DMS79 treated with DMSO at 0.1 percent for 48 hours (cell line): ENCODE results near the gene FGF6.

Experiments used
- DNase-seq: peaks from one replicate; lab custom pipeline; 2025; lab: John Stamatoyannopoulos, UW

The FGF6 gene

DNA sequence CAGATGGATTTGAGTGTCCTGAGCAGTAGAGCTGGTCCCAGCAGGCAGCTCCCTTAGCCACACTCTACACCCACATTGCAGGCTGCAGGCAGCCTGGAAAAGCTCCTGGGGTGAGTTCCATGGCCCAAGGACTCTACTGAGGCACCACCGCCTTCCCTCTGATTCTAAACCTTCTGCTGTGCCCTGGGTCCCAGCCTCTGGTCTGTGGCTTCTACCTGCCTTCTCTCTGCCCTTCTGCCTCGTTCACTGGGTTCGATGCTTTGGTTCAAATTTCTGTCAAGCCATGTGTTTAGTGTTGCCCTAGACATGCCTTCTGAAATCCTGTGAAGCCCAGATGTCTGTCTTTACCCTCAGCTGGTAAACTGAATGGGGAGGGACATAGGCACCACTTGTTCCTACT is 1.5 kb upstream of the FGF6 start:
- no peak for DNase-seq

DNA sequence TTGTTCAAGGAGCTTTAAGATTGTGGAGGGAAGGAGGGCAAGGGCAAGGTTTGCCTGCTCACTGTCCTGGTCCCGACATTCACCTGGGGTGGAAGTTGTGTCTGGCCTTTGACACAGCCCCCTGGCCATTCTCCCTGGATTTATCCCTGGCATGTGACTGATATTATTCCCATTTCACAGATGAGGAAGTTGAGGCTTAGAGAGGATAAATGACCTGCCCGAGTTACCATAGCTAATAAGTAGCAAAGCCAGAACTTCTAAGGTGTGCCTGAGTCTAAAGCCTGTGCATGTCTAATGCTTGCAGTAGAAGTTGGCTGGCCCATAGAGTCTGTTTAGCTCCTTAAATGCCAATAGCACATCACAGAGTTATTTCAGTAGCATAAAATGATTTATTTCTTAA is 720 bp upstream of the FGF6 start:
- DNase-seq: no peak

DNA sequence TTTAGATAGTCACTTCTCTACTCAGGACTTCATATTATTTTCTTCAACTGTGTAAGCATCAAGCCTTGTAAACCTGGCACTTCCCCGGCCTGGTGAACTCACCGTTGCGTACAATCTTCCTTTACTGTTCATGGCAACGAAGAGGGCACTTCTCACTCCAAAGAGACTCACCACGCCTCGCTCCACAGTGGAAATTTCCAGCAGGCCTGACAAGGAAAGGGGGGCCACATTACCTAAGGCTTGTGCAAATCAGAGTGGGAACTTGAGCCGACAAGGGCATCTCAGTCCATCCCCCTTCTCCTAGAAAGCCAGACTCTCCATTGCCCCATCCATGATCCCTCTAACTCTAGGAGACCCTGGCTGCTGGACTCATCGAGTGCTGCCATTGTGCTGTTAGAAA is 1.6 kb downstream of the FGF6 start:
- DNase-seq: no peak

DNA sequence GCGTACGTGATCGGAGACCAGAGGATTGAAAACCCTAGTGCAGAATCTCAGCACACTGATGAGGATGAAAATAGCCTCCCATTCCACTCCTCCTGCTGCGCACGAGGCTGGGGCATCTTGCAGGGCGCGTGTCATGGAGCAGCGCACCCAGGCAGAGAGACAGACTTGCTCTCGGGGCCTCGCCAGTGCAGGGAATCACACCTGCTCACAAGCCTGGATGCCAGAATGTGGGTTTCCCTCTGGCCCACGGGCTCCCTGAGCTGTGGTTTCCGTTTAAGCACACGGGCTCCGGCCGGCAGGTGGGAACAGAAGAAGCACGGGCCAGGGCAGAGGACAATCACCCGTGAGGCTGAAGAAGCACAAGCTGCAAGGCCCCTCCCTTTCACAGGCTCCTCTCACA is 2.0 kb downstream of the FGF6 start:
- DNase-seq: no peak

DNA sequence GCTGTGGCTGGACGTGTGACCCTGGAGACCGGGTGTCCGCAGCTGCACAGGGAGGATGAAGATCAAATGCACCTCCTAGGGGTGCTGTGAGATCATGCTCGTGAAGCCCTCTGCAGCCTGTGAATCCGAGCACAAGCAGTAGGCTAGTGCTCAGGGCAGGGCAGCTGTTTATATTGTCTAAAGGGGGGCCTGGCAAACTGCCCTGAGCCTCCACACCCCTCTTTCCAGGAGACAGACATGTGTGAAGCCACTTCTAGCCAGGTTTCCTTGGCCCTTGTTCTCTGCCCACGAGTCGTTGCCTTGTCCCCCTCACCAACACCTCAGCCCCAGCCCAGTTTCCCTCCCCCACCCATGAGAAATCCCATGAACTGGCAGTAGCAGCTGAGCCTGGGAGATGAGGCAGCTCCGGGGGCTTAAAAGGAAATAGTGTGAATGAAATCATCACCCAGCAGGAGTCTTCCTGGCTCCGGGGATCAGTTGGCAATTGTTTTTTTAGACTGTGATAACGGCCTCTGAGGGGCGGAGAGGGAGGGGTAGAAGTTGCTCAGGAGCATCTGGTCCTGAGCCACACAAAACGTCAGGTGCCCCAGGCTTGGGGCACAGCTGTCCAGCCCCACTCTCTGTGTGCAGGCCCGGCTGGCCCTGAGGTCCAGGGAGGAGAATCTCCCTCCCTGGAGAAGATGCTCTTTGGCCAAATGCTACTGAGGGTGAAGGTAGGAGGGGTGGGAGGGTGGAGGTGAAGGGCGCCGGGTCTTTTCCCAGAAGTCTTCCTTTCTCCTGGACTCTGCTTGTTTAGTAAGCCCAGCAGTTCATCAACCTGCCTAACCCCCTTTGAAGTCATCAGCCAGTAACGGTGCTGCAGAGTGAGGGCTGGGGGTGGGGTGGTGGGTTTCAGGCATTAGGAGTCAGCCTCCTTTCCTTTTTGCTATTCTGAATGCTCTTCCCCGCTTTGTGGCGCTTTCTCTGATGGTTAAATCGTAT is 4.0 kb downstream of the FGF6 start:
- no peak for DNase-seq

DNA sequence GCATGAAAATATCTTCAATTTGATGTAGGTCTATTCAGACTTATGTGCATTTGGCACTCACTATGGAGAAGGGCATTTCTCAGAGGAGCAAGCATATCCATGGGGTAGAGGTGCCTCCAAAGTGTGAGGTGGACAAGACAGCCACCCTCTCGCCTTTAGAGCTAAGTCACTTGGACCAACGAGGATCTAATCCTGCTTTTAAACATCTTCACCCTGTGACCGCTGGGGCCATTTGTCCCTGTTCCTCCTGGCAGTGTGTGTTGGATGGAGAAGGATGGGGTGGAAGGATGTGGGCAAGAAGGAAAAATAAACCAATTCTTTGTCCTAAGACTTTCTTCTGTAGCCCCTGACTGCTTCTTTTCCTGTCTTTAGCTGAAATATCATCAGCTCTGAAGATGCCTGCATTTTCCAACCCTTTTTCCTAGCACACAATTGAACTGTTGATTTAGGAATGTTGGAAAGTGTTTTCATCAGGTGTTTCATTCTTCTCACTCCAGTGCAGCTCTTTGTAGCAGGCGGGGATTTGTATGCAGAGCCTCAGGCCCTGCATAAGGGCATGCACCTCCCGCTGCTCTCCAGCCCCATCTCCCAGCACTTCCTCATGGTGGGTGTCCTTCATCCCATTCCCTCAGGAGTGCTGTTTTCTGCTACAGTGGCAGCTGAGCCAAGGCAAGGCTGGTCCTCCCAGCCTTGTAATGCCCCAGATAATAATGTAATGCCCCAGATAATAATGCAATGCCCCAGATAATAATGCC is 5.3 kb downstream of the FGF6 start:
- no peak for DNase-seq

DNA sequence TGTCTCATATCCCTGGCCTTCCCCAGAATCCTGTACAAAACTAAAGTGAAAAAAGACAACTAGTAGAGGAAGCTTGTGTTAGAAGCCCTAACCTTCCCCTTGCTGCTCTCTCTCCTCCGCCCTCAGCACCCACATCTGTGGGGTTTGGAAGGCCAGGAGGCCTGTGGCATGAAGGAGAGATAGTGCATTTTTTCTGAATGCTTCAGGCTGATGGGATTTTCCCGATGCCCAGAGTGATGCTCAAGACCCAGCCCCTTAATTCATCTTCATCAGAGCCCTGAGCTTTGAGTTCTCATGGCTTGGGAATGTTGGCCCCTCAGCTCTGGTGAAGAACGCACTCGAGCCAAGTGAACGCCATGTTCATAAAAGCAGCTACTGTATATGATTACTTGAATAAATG is 5.9 kb downstream of the FGF6 start:
- DNase-seq: no peak

DNA sequence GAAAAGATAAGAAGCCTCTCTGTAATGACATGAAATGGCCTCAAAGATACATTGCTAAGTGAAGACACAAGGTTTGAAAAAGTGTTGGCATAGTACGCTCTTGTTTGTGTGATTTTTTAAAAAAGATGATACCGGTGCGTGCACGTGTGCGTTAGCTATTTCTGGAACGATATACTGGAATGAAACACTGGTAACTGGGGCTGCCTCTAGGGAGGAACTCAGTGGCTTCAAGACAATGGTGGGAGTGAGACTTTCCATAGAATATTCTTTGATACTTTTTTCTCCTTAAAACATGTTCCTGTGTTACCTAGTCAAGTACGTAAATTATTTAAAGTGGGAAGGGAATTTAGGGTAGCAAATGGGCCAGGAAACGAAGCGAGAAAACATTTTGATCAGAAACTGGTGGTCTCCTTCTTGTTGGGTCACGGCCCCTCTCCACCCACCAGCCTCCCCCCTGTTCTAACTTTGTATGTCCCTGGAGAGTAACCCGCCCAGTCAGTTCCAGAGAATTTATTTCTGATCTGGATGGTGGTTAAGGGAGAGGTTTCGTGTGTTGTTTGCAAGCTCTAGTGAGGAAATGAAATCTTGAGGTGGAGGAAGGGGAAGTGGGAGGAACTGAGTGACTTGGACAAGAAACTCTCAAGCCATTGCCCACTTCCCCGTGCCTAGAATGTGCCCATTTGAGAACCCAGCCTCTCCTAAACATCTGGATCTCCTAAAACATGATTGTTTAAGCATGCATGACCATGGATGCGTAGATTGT is 6.6 kb downstream of the FGF6 start:
- no peak for DNase-seq

DNA sequence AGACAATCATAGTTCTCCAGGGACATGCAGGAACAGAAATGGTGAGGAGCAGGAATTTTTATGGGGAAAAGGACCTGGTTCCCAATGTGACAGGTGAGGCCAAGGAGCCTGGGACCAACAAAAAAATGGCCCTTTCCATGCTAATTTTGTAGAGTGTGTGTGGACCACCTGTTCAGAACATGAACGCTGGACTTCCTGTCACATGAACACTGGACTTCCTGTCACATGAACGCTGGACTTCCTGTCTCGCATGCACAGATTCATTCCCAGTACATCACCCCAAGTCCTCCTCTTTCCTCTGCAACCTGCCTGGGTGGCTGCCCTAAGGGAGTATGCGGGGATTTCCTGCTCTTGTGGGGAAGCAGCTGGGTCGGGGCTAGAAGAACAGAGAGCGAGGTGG is 10.1 kb downstream of the FGF6 start:
- no peak for DNase-seq

DNA sequence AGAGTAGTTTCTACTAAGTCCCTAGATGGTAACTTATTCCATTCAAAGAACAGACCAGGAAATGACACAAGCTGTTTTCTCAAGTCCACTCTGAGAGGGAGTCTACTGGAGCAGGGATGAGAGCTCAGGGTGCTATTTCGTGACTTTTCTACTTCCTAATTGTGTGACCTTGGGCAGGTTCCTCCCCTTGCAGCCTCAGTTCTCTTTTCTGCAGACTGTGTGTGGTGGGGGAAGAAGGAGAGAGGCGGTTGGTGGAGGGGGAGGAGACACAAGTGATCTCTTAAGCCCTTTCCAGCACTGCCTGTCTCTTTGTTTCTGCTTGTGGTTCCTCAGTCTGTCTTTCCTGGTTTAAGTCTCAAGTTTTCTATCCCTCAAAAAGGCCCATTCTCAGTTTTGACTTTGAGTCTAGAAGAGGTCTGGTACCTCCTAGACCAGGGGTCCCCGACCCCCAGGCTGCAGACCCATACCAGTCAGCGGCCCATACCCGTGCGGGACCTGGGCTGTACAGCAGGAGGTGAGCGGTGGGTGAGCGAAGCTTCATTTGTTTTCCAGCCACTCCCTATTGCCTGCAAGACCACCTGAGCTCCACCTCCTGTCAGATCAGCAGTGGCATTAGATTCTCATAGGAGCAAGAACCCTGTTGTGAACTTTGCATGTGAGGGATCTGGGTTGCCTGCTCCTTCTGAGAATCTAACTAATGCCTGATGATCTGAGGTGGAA is 10.7 kb downstream of the FGF6 start:
- no peak for DNase-seq

DNA sequence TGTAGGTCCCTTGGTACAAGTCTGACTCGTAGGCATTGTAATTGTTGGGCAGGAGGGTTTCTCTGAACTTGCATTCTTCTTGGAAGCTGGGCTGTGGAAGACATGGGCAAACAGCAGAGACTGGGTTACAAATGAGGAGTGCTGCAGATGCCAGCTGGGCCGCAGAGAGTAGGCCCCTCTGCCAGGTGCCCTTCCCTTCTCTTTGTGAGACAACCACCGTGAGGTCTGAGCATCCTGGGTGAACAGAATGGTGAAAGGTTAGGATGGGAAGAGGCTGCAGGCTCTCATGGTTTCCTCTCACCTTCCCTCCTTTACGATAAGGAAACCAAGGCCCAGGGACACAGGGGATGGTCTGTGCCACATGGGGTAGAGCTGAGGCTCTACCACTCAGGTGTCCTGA is 11.3 kb downstream of the FGF6 start:
- no peak for DNase-seq

DNA sequence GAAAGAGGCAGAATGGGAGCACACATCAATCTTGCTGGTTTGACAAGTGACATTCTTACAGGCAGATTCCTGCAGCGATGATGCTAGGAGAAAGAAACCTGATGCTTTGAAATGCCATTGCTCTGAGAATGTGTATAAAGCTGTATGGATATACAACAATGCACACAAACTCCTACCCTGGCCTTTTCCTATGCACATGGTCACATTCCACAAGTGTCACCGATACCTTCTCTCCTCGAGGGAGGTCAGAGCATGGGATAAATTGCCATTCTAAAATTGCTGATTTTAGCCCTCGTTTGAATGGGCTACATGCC is 11.9 kb downstream of the FGF6 start:
- no peak for DNase-seq

DNA sequence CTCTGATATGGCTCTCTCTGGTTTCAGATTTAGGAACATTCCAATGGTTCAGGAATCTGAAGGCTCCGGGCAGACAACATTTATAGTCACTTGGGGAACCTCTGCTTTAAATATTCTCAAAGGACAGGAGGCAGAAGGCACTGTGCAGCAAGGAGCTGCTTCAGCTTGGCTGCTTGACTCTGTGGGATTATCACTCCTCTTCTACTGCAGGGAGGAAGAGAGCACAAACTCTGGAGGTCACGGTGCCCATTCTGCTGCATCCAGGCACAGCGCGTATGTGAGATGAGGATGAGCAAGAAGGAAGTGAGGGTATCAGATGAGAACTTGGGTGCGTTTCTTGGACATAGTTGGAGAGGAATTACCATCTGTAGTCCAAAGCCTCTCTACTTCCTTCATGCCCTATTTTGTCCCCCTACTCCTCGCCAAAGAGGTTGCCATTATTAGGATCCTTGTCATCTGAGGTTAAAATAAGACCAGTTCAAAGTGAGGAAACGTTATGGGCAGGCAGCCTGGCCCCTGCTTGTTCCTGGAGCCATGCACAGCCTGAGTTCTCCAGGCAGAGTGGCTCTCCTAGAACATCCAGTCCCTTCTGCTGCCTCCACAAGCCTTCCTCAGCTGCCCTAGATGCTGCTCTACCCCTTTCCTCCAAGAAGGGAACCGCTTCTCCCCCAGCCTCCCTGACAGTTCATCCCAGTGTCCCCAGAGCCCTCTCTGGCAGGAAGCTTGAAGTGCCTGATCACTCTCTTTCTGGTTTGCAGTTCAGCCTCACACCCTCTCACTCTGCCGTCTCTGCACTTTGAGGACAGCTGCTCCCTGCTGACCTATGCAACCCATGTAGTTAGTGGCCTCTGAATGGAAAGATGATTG is 12.5 kb downstream of the FGF6 start:
- DNase-seq: no peak

DNA sequence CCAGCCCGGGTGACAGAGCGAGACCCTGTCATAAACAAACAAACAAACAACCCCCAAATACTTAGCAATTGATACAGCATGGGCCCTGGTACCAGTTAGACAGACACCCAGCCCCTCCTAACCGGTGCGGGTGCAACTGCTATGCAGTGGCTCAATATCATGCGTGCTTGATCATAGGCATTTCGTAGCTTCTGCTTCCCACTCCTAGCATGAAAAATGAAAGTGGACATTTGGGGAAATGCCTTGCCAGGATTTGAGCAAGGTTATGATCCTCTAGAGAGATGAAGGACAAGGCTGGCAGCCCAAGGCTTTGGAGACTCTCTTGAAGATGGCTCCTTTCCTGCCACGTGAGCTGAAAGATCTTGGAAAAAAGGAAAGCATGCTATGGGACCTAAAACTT is 13.7 kb downstream of the FGF6 start:
- no peak for DNase-seq

DNA sequence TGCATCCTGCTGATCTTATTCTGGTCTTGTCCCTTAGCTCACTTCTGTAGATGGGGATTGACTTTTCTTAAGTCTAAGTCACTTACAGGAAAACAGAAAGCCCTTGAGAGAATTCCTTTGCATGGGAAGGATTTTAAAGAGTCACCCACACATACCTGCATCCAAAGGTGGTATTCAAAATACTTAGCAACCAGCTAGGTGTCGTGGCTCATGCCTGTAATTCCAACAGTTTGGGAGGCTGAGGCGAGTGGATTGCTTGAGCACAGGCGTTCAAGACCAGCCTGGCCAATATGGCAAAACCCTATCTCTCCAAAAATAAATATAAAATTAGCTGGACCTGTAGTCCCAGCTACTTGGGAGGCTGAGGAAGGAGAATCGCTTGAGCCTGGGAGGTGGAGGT is 14.2 kb downstream of the FGF6 start:
- DNase-seq: no peak

DNA sequence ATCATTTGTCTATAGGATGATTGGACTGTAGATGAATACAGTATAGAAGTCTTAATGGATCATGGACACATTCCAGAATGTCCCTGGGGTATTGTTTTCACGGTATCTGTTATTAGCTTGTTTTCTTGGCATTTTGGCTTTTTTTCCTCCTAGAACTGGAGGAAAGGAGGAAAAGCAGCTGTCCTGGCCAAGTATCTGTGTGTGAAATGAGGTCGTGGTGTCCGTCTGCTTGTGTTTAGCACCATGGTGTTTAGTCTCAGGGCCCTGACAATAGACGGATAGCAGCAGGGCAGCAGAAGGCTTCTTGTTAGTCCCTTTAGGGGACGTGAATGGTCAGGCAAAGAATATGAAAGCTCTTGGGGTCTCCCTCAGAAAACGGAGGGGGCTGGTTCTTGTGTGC is 21.2 kb downstream of the FGF6 start:
- DNase-seq: no peak

DNA sequence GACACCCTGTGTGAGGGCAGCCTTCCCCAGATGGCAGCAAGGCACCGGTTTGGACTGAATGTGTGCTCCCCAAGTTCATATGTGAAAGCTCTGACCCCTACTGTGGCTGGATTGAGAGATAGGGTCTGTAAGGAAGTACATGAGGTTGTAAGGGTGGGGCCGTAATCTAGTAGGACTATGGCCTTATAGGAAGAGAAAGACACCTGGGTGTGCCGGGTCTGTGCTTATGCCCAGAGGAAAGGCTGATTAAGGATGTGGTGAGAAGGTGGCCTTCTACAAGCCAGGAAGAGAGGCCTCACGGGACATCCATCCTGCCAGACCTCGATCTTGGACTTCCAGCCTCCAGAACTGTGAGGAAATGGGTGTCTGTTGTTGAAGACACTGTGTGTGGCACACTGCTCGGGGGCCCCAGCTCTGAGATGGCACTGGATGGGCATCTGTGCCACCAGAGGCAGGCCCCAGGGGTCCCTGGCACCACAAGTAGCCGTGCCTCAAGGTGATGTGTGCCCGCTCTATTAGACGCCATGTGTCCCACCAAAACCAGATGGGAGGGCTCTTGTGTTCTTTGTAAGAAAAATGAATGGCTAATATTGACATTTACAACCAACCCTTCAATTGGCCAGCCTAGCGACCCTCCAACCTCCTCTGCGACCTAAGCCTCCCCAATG is 22.0 kb downstream of the FGF6 start:
- no peak for DNase-seq

DNA sequence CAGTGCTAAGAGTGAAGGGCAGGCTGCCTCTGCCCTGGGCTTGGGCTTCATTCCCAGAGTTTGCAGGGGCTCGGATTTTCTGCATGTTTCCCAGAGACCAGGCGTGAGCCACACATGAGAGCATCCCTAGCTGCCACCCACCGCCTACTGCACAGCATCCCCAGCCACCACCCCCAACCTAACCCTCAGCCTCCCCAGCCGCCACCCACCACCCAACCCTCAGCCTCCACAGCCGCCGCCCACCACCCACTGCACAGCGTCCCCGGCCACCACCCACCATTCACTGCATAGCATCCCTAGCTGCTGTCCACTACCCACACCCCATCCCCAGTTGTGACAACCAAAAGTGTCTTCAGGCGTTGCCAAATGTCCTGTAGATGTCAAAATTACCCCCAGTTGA is 22.6 kb downstream of the FGF6 start:
- no peak for DNase-seq

DNA sequence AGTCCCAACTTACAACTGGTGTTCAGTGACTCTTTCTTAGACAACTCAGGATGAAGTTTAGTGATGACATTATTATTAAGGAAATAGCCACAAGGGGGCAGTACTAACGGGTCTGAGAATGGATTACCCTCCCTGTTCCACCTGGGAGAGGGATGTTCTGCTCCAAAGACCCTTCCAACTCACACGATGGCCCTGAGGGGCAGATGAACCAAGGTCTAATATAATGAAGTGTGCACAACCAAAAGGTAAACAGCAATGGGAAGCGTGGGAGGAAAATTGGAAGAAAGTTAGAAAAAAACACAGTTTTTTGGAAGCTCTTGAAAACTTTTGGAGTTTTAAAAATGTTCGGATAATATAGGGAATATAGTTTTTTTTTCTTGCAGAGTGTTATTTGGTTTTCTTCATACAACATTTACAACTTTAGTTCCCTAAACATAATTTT is 24.0 kb downstream of the FGF6 start:
- DNase-seq: no peak

DNA sequence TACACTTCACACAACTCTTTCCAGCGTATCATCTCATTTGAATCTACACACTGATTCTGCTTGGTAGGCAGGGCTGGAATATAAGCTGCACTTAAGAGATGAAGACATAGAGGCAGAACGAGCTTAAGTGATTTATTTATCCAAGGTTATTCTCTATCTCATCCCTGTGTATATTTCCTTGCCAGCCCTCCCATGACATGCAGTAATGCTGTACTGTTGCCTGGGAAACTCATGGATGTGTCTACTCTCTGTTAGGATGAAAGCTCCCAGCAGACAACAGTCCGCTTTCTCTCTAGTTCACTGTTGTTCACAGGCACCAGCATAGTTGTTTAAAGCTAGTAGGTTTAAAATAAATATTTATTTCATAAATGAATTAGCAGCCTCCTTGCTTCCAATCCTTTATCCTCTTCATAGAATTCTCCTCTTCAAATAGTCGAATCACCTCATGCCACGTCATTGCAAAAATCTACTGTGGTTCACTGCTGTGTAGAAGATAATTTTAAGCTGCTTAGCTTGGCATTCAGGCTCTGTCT is 25.4 kb downstream of the FGF6 start:
- DNase-seq: no peak
